ENCODE results near the gene FMN2. TPM values are rescaled to one million over a fixed set of nuclear protein-coding genes. Genes with fewer than 3 reads are reported as not detected.

FMN2 gene
- total RNA-seq, 4 donors from 2014 or later, result 0.75 to 1.8 (median 1.2) TPM

- TF ChIP-seq CTCF (IDR thresholded peaks at IDR 0.05; ENCODE audit: low read depth), result no peak
These were observed 395.8 kb downstream of the FMN2 start for GRCh38 chr1:240487493-240487892.

- TF ChIP-seq CTCF (IDR thresholded peaks at IDR 0.05; ENCODE audit: low read depth), result no peak
These were observed 399.5 kb downstream of the FMN2 start for GRCh38 chr1:240491156-240491555.

GRCh38 chr1:240491796-240492195, 400.1 kb downstream of the FMN2 start:
- no peak for TF ChIP-seq CTCF (IDR thresholded peaks at IDR 0.05; ENCODE audit: low read depth)

- TF ChIP-seq CTCF (IDR thresholded peaks at IDR 0.05; ENCODE audit: low read depth), result no peak
These were observed 401.3 kb downstream of the FMN2 start for GRCh38 chr1:240492832-240493440.

- no peak for TF ChIP-seq CTCF (IDR thresholded peaks at IDR 0.05; ENCODE audit: low read depth)
These were observed 403.9 kb downstream of the FMN2 start for GRCh38 chr1:240495601-240496000.

GRCh38 chr1:240496356-240496755, 404.7 kb downstream of the FMN2 start:
- no peak for TF ChIP-seq CTCF (IDR thresholded peaks at IDR 0.05; ENCODE audit: low read depth)

GRCh38 chr1:240496941-240497340, 405.3 kb downstream of the FMN2 start:
- TF ChIP-seq CTCF (IDR thresholded peaks at IDR 0.05; ENCODE audit: low read depth), result no peak

Data from subcutaneous adipose tissue (tissue), 4 donors.